PFSK-1 (cell line): ENCODE data around the gene PHRF1.

Experiments used
- FOXP2 ChIP-seq: optimal IDR thresholded peaks from 2 replicates; pipeline ENCODE3; 2011; ENCODE audit warnings: borderline replicate concordance, control low read depth, inconsistent platforms; ENCODE audit not compliant: insufficient read depth; ENCODE audit errors: extremely low read length, extremely low read depth
- POLR2AphosphoS5 ChIP-seq: IDR thresholded peaks from 2 replicates; pipeline ENCODE4 v1.6.1; 2012; ENCODE audit warnings: low read depth, mild to moderate bottlenecking, control low read depth, low read length, moderate library complexity
- SIN3A ChIP-seq: IDR thresholded peaks from 2 replicates; pipeline ENCODE4 v1.6.1; 2012; ENCODE audit warnings: mild to moderate bottlenecking, low read length, moderate library complexity, borderline replicate concordance; ENCODE audit not compliant: insufficient read depth
- TAF1 ChIP-seq: IDR thresholded peaks from 2 replicates; pipeline ENCODE4 v1.6.1; 2012; ENCODE audit warnings: low read length, control low read depth, borderline replicate concordance; ENCODE audit not compliant: insufficient read depth
- TF ChIP-seq, protein P1 (sequence below), 2 experiments: IDR thresholded peaks; 2 replicates each; pipeline versions ENCODE4 v1.6.1 to v1.8.0; 2011 to 2012; ENCODE audit warnings: low read depth in 2 of 2, low read length in 2 of 2, control low read depth in 1 of 2, inconsistent platforms in 1 of 2, mild to moderate bottlenecking in 1 of 2, moderate library complexity in 1 of 2; ENCODE audit not compliant: insufficient read depth in 1 of 2

Gene PHRF1

GRCh38 chr11:530960-531831 is 45.1 kb upstream of the PHRF1 start:
- TF ChIP-seq FOXP2 (no peak), TAF1 (no peak), SIN3A (no peak), POLR2AphosphoS5 (no peak)
- TF ChIP-seq, protein P1, sequence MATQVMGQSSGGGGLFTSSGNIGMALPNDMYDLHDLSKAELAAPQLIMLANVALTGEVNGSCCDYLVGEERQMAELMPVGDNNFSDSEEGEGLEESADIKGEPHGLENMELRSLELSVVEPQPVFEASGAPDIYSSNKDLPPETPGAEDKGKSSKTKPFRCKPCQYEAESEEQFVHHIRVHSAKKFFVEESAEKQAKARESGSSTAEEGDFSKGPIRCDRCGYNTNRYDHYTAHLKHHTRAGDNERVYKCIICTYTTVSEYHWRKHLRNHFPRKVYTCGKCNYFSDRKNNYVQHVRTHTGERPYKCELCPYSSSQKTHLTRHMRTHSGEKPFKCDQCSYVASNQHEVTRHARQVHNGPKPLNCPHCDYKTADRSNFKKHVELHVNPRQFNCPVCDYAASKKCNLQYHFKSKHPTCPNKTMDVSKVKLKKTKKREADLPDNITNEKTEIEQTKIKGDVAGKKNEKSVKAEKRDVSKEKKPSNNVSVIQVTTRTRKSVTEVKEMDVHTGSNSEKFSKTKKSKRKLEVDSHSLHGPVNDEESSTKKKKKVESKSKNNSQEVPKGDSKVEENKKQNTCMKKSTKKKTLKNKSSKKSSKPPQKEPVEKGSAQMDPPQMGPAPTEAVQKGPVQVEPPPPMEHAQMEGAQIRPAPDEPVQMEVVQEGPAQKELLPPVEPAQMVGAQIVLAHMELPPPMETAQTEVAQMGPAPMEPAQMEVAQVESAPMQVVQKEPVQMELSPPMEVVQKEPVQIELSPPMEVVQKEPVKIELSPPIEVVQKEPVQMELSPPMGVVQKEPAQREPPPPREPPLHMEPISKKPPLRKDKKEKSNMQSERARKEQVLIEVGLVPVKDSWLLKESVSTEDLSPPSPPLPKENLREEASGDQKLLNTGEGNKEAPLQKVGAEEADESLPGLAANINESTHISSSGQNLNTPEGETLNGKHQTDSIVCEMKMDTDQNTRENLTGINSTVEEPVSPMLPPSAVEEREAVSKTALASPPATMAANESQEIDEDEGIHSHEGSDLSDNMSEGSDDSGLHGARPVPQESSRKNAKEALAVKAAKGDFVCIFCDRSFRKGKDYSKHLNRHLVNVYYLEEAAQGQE (IDR thresholded peaks at IDR 0.05; ENCODE audit: insufficient read depth in 1 of 2, low read depth in 2 of 2, low read length in 2 of 2) = no peak

- TF ChIP-seq SIN3A = no peak
- no peak for TF ChIP-seq TAF1
- TF ChIP-seq, protein P1 (IDR thresholded peaks at IDR 0.05; ENCODE audit: insufficient read depth in 1 of 2, low read depth in 2 of 2, low read length in 2 of 2) = no peak
- TF ChIP-seq FOXP2 = no peak
- no peak for TF ChIP-seq POLR2AphosphoS5
Observed at GRCh38 chr11:531919-532526, 44.2 kb upstream of the PHRF1 start.

GRCh38 chr11:532527-532985 is 43.7 kb upstream of the PHRF1 start:
- TF ChIP-seq FOXP2 = no peak
- TF ChIP-seq SIN3A = no peak
- TF ChIP-seq POLR2AphosphoS5 = no peak
- TF ChIP-seq, protein P1 (IDR thresholded peaks at IDR 0.05; ENCODE audit: insufficient read depth in 1 of 2, low read depth in 2 of 2, low read length in 2 of 2) = no peak
- no peak for TF ChIP-seq TAF1

DNA sequence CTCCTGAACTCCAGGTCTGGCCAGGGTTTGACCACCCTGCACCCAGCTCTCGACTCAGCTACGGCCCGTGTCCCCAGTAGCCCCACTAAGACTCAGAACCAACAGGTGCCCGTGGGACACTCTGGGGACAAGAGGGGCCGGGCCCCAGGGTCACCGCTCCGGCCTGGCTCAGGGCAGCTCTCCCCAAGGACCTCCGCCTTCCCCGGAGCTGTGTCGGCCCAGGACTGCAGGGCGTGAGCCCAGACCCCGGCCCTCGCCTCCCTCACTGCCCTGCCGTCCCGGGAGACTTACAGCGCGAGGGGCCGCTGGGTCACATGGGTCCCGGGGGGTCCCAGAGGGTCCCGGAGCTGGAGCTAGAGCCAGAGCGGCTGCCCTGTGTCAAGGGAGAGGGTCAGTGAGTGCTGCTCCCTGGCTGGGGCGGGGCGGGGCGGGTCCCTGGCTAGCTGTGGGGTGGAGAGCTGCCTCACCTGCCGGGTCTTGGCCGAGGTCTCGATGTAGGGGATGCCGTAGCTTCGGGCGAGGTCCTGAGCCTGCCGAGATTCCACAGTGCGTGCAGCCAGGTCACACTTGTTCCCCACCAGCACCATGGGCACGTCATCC is 43.2 kb upstream of the PHRF1 start:
- no peak for TF ChIP-seq FOXP2
- TF ChIP-seq, protein P1 (IDR thresholded peaks at IDR 0.05; ENCODE audit: insufficient read depth in 1 of 2, low read depth in 2 of 2, low read length in 2 of 2) = no peak
- no peak for TF ChIP-seq TAF1
- TF ChIP-seq POLR2AphosphoS5 = no peak
- no peak for TF ChIP-seq SIN3A
